BJ (cell line): ENCODE measurements around the gene NSMCE1. TPM values are rescaled to one million over a fixed set of nuclear protein-coding genes. Genes with fewer than 3 reads are reported as not detected.

Experiments used
- CTCF ChIA-PET: fragments of 350-600 bp; formaldehyde crosslinking; extraction: SDS; loops from one replicate; lab custom pipeline; 2021; ENCODE audit warnings: antibody characterized with exemption, inconsistent platforms; lab: Yijun Ruan, JAX
- POLR2A ChIA-PET: fragments of 300-600 bp; sonication (Branson Sonifier 250); formaldehyde crosslinking; extraction: SDS; loops from one replicate; lab custom pipeline; 2021; ENCODE audit warnings: antibody characterized with exemption; lab: Charles Lee
- DNase-seq: peaks from one replicate; pipeline ENCODE4 v3.0.0-alpha.2; 2011; ENCODE audit warnings: low read depth
- H3K27me3 ChIP-seq: 2 replicates; pipeline ENCODE4 v1.6.0; 2011; ENCODE audit warnings: low read length; ENCODE audit not compliant: control insufficient read depth, insufficient read depth
- H3K36me3 ChIP-seq: 2 replicates; pipeline ENCODE4 v1.5.1; 2011; ENCODE audit warnings: low read length; ENCODE audit not compliant: control insufficient read depth, insufficient read depth
- H3K4me3 ChIP-seq: 2 replicates; pipeline ENCODE4 v1.5.1; 2011; ENCODE audit warnings: low read depth, mild to moderate bottlenecking, control low read depth, low read length
- polyA plus RNA-seq: library from polyadenylated mRNA; depleted of rRNA; stranded (reverse); fragments of >200 nt; gene quantifications from 2 replicates; pipeline ENCODE4 v1.2.3, GENCODE V29; 2011
- TF ChIP-seq, protein P1 (sequence below): IDR thresholded peaks from 2 replicates; pipeline ENCODE4 v1.5.1; 2011; ENCODE audit warnings: low read depth, mild to moderate bottlenecking, control low read depth, inconsistent platforms, low read length, moderate library complexity; ENCODE audit not compliant: insufficient read depth

The NSMCE1 gene
- polyA plus RNA-seq, 1 experiment, result 34.3 TPM

DNA sequence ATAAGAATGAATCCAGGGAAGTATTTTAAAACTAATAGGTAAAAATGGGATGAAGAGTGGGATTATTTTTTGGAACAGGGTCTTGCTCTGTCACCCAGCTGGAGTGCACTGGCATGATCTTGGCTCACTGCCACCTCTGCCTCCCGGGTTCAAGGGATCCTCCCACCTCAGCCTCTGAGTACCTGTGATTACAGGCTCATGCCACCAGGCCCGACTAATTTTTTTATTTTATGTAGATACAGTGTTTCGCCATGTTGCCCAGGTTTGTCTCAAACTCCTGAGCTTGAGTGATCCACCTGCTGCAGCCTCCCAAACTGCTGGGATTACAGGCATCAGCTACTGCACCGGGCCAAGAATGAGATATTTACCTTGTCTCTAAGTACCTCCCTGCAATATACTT is 22.1 kb downstream of the NSMCE1 start:
- no peaks in the 10 kb centered on the region for H3K36me3 ChIP-seq
- TF ChIP-seq, protein P1, sequence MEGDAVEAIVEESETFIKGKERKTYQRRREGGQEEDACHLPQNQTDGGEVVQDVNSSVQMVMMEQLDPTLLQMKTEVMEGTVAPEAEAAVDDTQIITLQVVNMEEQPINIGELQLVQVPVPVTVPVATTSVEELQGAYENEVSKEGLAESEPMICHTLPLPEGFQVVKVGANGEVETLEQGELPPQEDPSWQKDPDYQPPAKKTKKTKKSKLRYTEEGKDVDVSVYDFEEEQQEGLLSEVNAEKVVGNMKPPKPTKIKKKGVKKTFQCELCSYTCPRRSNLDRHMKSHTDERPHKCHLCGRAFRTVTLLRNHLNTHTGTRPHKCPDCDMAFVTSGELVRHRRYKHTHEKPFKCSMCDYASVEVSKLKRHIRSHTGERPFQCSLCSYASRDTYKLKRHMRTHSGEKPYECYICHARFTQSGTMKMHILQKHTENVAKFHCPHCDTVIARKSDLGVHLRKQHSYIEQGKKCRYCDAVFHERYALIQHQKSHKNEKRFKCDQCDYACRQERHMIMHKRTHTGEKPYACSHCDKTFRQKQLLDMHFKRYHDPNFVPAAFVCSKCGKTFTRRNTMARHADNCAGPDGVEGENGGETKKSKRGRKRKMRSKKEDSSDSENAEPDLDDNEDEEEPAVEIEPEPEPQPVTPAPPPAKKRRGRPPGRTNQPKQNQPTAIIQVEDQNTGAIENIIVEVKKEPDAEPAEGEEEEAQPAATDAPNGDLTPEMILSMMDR, result no peak
- DNase-seq, result no peak
- ChIA-PET CTCF (no interaction called here), POLR2A (no interaction called here)
- no peak overlapping the region for H3K4me3 ChIP-seq
- H3K27me3 ChIP-seq, result no peaks in the 10 kb centered on the region

GRCh38 chr16:27245276-27246172 is 23.0 kb downstream of the NSMCE1 start:
- POLR2A ChIA-PET, result no interaction called here
- Histone ChIP-seq H3K36me3 (no peaks in the 10 kb centered on the region), H3K4me3 (no peak overlapping the region), H3K27me3 (no peaks in the 10 kb centered on the region)
- TF ChIP-seq, protein P1, result no peak
- DNase-seq, result no peak
- CTCF ChIA-PET, result interaction anchor here (1.0 to 17.5 kb wide), 2 partner anchors 9 to 124 kb away, joined by 3 to 206 read pairs; no protein-coding TSS in a partner anchor

- Histone ChIP-seq H3K27me3 (no peaks in the 10 kb centered on the region), H3K36me3 (no peaks in the 10 kb centered on the region), H3K4me3 (no peak overlapping the region)
- CTCF ChIA-PET, result interaction anchor here (0.6 to 17.5 kb wide), 4 partner anchors 8 to 125 kb away, joined by 3 to 206 read pairs (median 8); no protein-coding TSS in a partner anchor
- DNase-seq, result no peak
- POLR2A ChIA-PET, result no interaction called here
- TF ChIP-seq, protein P1, result no peak
Observed at GRCh38 chr16:27244363-27244755, 24.2 kb downstream of the NSMCE1 start.

- CTCF ChIA-PET, result interaction anchor here (0.6 to 17.5 kb wide), 3 partner anchors 9 to 125 kb away, joined by 3 to 206 read pairs (median 12); no protein-coding TSS in a partner anchor
- TF ChIP-seq, protein P1, result no peak
- POLR2A ChIA-PET, result no interaction called here
Observed at GRCh38 chr16:27243725-27244362, 24.7 kb downstream of the NSMCE1 start.

More at GRCh38 chr16:27243725-27244362, 24.7 kb downstream of the NSMCE1 start:
- Histone ChIP-seq H3K27me3 (no peaks in the 10 kb centered on the region), H3K36me3 (no peaks in the 10 kb centered on the region), H3K4me3 (no peak overlapping the region)
- no peak for DNase-seq
